ENCODE measurements around the gene FOXJ2. TPM values are rescaled to one million over a fixed set of nuclear protein-coding genes. Genes with fewer than 3 reads are reported as not detected.
"Not testable (repeated sequence)": the region's sequence is repeated elsewhere in the genome, so short reads cannot be mapped to it uniquely, and the experiment has no call there.

Gene FOXJ2
- total RNA-seq, 2 experiments from 2014 or later, result 17.6 to 17.7 TPM

- H3K9me3 Mint-ChIP-seq; H3K36me3 Mint-ChIP-seq (ENCODE audit: low read depth); H3K4me3 Mint-ChIP-seq; H3K27ac Mint-ChIP-seq; H3K27me3 Mint-ChIP-seq (ENCODE audit: low read depth); intact Hi-C loops (cut with micrococcal nuclease); DNase-seq; H3K4me1 Mint-ChIP-seq (ENCODE audit: low read depth): not testable (repeated sequence)
- CTCF ChIA-PET, result interaction anchor here (0.6 kb wide), 1 partner anchor 15 kb away, joined by 3 read pairs; no protein-coding TSS in a partner anchor
Observed at GRCh38 chr12:8004897-8005296, 27.6 kb upstream of the FOXJ2 start.

- Mint-ChIP-seq H3K27ac (no peak overlapping the region), H3K4me3 (no peak overlapping the region), H3K27me3 (ENCODE audit: low read depth) (peaks cover 11% of the 10 kb centered on the region), H3K36me3 (ENCODE audit: low read depth) (no peaks in the 10 kb centered on the region), H3K9me3 (no peaks in the 10 kb centered on the region), H3K4me1 (ENCODE audit: low read depth) (no peaks in the 10 kb centered on the region)
- intact Hi-C loops (cut with micrococcal nuclease), result no loop called here
- no peak for DNase-seq
- CTCF ChIA-PET, result no interaction called here
Observed at GRCh38 chr12:8011331-8011730, 21.2 kb upstream of the FOXJ2 start.

- DNase-seq, result no peak
- CTCF ChIA-PET, result interaction anchor here (0.6 to 0.8 kb wide), 2 partner anchors 153 to 164 kb away, joined by 3 read pairs; no protein-coding TSS in a partner anchor
- H3K4me3 Mint-ChIP-seq, result no peak overlapping the region
- no peak overlapping the region for H3K27ac Mint-ChIP-seq
- intact Hi-C loops (cut with micrococcal nuclease), result no loop called here
- peaks cover 18% of the 10 kb centered on the region for H3K27me3 Mint-ChIP-seq (ENCODE audit: low read depth)
- no peaks in the 10 kb centered on the region for H3K9me3 Mint-ChIP-seq
- no peaks in the 10 kb centered on the region for H3K4me1 Mint-ChIP-seq (ENCODE audit: low read depth)
- no peaks in the 10 kb centered on the region for H3K36me3 Mint-ChIP-seq (ENCODE audit: low read depth)
Observed at GRCh38 chr12:8012651-8013309, 19.7 kb upstream of the FOXJ2 start.

- CTCF ChIA-PET, result interaction anchor here (1.2 kb wide), 1 partner anchor 31 kb away, joined by 4 read pairs; no protein-coding TSS in a partner anchor
- Mint-ChIP-seq H3K27ac (no peak overlapping the region), H3K4me1 (ENCODE audit: low read depth) (peaks cover 7% of the 10 kb centered on the region), H3K36me3 (ENCODE audit: low read depth) (no peaks in the 10 kb centered on the region), H3K27me3 (ENCODE audit: low read depth) (peaks cover 18% of the 10 kb centered on the region), H3K9me3 (no peaks in the 10 kb centered on the region), H3K4me3 (no peak overlapping the region)
- DNase-seq, result no peak
- intact Hi-C loops (cut with micrococcal nuclease), result no loop called here
Observed at GRCh38 chr12:8014836-8015235, 17.7 kb upstream of the FOXJ2 start.

- peaks cover 18% of the 10 kb centered on the region for H3K27me3 Mint-ChIP-seq (ENCODE audit: low read depth)
- peak overlapping the region; percentile 58 for H3K4me3 Mint-ChIP-seq
- H3K9me3 Mint-ChIP-seq; H3K4me1 Mint-ChIP-seq (ENCODE audit: low read depth); DNase-seq; H3K36me3 Mint-ChIP-seq (ENCODE audit: low read depth); CTCF ChIA-PET; intact Hi-C loops (cut with micrococcal nuclease); H3K27ac Mint-ChIP-seq: not testable (repeated sequence)
Observed at GRCh38 chr12:8018213-8018612, 14.3 kb upstream of the FOXJ2 start.

GRCh38 chr12:8018666-8019581 lies 13.6 kb upstream of the FOXJ2 start:
- Mint-ChIP-seq H3K4me3 (peak overlapping the region; percentile 58), H3K27ac (no peak overlapping the region), H3K36me3 (ENCODE audit: low read depth) (no peaks in the 10 kb centered on the region), H3K27me3 (ENCODE audit: low read depth) (peaks cover 18% of the 10 kb centered on the region), H3K9me3 (no peaks in the 10 kb centered on the region), H3K4me1 (ENCODE audit: low read depth) (peaks cover 7% of the 10 kb centered on the region)
- intact Hi-C loops (cut with micrococcal nuclease), result no loop called here
- CTCF ChIA-PET, result interaction anchor here (0.6 kb wide), 1 partner anchor 335 kb away, joined by 3 read pairs; no protein-coding TSS in a partner anchor
- no peak for DNase-seq

- peaks cover 11% of the 10 kb centered on the region for H3K4me1 Mint-ChIP-seq (ENCODE audit: low read depth)
- intact Hi-C loops (cut with micrococcal nuclease), result loop anchor here (1.0 to 5.0 kb wide), 9 partner anchors 36 to 1154 kb away; partner anchors contain the start of genes LPCAT3, NECAP1 and SPSB2
- CTCF ChIA-PET, result interaction anchor here (1.0 to 2.2 kb wide), 2 partner anchors 19 to 52 kb away, joined by 3 to 6 read pairs; no protein-coding TSS in a partner anchor
- H3K4me3 Mint-ChIP-seq, result peak overlapping the region; percentile 94
- no peaks in the 10 kb centered on the region for H3K27me3 Mint-ChIP-seq (ENCODE audit: low read depth)
- peaks cover 6% of the 10 kb centered on the region for H3K36me3 Mint-ChIP-seq (ENCODE audit: low read depth)
- no peaks in the 10 kb centered on the region for H3K9me3 Mint-ChIP-seq
- peak; percentile 99 for DNase-seq
- peak overlapping the region; percentile 100 for H3K27ac Mint-ChIP-seq
Observed at GRCh38 chr12:8026291-8026900, 6.1 kb upstream of the FOXJ2 start.

- Mint-ChIP-seq H3K4me3 (peak overlapping the region; percentile 94), H3K4me1 (ENCODE audit: low read depth) (peaks cover 15% of the 10 kb centered on the region), H3K9me3 (no peaks in the 10 kb centered on the region), H3K27ac (peak overlapping the region; percentile 100), H3K36me3 (ENCODE audit: low read depth) (peaks cover 6% of the 10 kb centered on the region), H3K27me3 (ENCODE audit: low read depth) (no peaks in the 10 kb centered on the region)
- DNase-seq, result no peak
- CTCF ChIA-PET, result interaction anchor here (0.6 to 2.2 kb wide), 2 partner anchors 18 to 1535 kb away, joined by 3 to 6 read pairs; partner anchors contain the start of gene MRPL51
- intact Hi-C loops (cut with micrococcal nuclease), result loop anchor here (1.0 to 5.0 kb wide), 4 partner anchors 50 to 1156 kb away; partner anchors contain the start of genes LPCAT3 and SPSB2
Observed at GRCh38 chr12:8027856-8028255, 4.7 kb upstream of the FOXJ2 start.

GRCh38 chr12:8028267-8028666 lies 4.2 kb upstream of the FOXJ2 start:
- intact Hi-C loops (cut with micrococcal nuclease), result loop anchor here (5.0 kb wide), 1 partner anchor 1156 kb away; the partner anchor contains the start of gene SPSB2
- CTCF ChIA-PET, result interaction anchor here (2.2 kb wide), 1 partner anchor 18 kb away, joined by 6 read pairs; no protein-coding TSS in a partner anchor
- H3K27ac Mint-ChIP-seq, result peak overlapping the region; percentile 56

DNA sequence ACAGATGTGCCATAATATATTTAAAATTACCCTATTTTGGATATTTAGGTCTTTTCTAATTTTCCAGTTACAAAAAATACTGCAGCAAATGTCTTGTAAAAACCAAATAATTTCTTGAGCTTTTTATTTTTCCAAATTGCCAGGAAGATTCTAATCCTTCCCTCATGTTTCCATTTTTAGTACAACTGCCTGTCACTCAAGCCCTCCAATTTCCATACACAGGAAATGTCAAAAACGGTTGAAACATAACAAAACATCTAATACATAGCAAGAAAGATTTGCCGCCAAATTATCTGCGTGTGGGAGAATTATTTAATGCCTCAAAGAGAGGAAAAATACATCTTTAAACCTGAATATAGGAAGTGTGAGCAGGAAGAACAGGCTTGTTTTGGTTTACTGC lies 2.3 kb upstream of the FOXJ2 start:
- CTCF ChIA-PET, result no interaction called here
- Mint-ChIP-seq H3K4me3 (no peak overlapping the region), H3K36me3 (ENCODE audit: low read depth) (peaks cover 7% of the 10 kb centered on the region), H3K9me3 (no peaks in the 10 kb centered on the region), H3K27ac (no peak overlapping the region), H3K27me3 (ENCODE audit: low read depth) (no peaks in the 10 kb centered on the region), H3K4me1 (ENCODE audit: low read depth) (peaks cover 33% of the 10 kb centered on the region)
- no peak for DNase-seq
- intact Hi-C loops (cut with micrococcal nuclease), result loop anchor here (10.0 kb wide), 1 partner anchor 155 kb away; no protein-coding TSS in a partner anchor

More at GRCh38 chr12:8028267-8028666, 4.2 kb upstream of the FOXJ2 start:
- Mint-ChIP-seq H3K4me1 (ENCODE audit: low read depth) (peaks cover 15% of the 10 kb centered on the region), H3K4me3 (no peak overlapping the region), H3K27me3 (ENCODE audit: low read depth) (no peaks in the 10 kb centered on the region), H3K36me3 (ENCODE audit: low read depth) (peaks cover 6% of the 10 kb centered on the region), H3K9me3 (no peaks in the 10 kb centered on the region)
- DNase-seq, result no peak

DNA sequence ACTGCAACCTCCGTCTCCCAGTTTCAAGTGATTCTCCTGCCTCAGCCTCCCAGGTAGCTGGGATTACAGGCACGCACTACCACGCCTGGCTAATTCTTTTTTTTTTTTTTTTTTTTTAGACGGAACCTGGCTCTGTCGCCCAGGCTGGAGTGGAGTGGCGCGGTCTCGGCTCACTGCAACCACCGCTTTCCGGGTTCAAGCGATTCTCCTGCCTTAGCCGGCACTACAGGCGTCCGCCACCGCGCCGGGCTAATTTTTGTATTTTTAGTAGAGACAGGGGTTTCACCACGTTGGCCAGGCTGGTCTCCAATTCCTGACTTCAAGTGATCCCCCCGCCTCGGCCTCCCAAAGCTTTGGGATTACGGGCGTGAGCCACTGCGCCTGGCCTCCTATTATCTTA lies 1.5 kb upstream of the FOXJ2 start:
- H3K9me3 Mint-ChIP-seq; DNase-seq; H3K36me3 Mint-ChIP-seq (ENCODE audit: low read depth); H3K4me3 Mint-ChIP-seq; H3K27me3 Mint-ChIP-seq (ENCODE audit: low read depth); H3K27ac Mint-ChIP-seq; CTCF ChIA-PET: not testable (repeated sequence)
- peaks cover 38% of the 10 kb centered on the region for H3K4me1 Mint-ChIP-seq (ENCODE audit: low read depth)
- intact Hi-C loops (cut with micrococcal nuclease), result loop anchor here (10.0 kb wide), 1 partner anchor 154 kb away; no protein-coding TSS in a partner anchor

Data from activated naive CD4-positive, alpha-beta T cell treated with anti-CD3 and anti-CD28 coated beads for 36 hours (primary cell).